GM18868 (cell line): ENCODE data around the gene RNF121.

Experiments
- ATAC-seq: cut with Tn5 transposase; IDR thresholded peaks from one replicate; pipeline ENCODE4 v1.9.1; 2021; ENCODE audit warnings: mild to moderate bottlenecking, moderate library complexity; ENCODE audit not compliant: unreplicated experiment

Gene RNF121

GRCh38 chr11:71987521-71987920 is 58.7 kb downstream of the RNF121 start:
- ATAC-seq, result no peak

- no peak for ATAC-seq
Measured at GRCh38 chr11:71988050-71988449, 59.2 kb downstream of the RNF121 start.

GRCh38 chr11:71990701-71991100 is 61.9 kb downstream of the RNF121 start:
- ATAC-seq, result no peak

GRCh38 chr11:71991494-71991893 is 62.6 kb downstream of the RNF121 start:
- peak; percentile 79 for ATAC-seq

- no peak for ATAC-seq
Measured at GRCh38 chr11:71992136-71992730, 63.4 kb downstream of the RNF121 start.

- no peak for ATAC-seq
Measured at GRCh38 chr11:71994786-71995185, 65.9 kb downstream of the RNF121 start.

GRCh38 chr11:71995726-71996291 is 67.0 kb downstream of the RNF121 start:
- ATAC-seq, result no peak

GRCh38 chr11:71996517-71996916 is 67.7 kb downstream of the RNF121 start:
- no peak for ATAC-seq

- no peak for ATAC-seq
Measured at GRCh38 chr11:71996946-71997345, 68.1 kb downstream of the RNF121 start.

GRCh38 chr11:71997594-71997993 is 68.7 kb downstream of the RNF121 start:
- ATAC-seq, result no peak

- no peak for ATAC-seq
Measured at GRCh38 chr11:71998061-71998460, 69.2 kb downstream of the RNF121 start.

- no peak for ATAC-seq
Measured at GRCh38 chr11:71998649-71999310, 69.9 kb downstream of the RNF121 start, which contains the start of gene IL18BP. IL18BP (plus strand) TSS chr11:71998909; CDS start chr11:71999985, 1,076 bp downstream.

- ATAC-seq, result no peak
Measured at GRCh38 chr11:71999362-71999761, 70.5 kb downstream of the RNF121 start.

- no peak for ATAC-seq
Measured at GRCh38 chr11:71999798-72000197, 71.0 kb downstream of the RNF121 start.

GRCh38 chr11:72000202-72000867 is 71.5 kb downstream of the RNF121 start:
- no peak for ATAC-seq

GRCh38 chr11:72001285-72001684 is 72.4 kb downstream of the RNF121 start:
- no peak for ATAC-seq

- ATAC-seq, result no peak
Measured at GRCh38 chr11:72001834-72002591, 73.2 kb downstream of the RNF121 start.

- ATAC-seq, result no peak
Measured at GRCh38 chr11:72002841-72003775, 74.3 kb downstream of the RNF121 start.

GRCh38 chr11:72003776-72004171 is 74.9 kb downstream of the RNF121 start:
- ATAC-seq, result no peak
